Hepatocyte (in vitro differentiated cells): ENCODE measurements around the gene RAET1L. TPM values are rescaled to one million over a fixed set of nuclear protein-coding genes. Genes with fewer than 3 reads are reported as not detected.
"Not testable (repeated sequence)": the region's sequence is repeated elsewhere in the genome, so short reads cannot be mapped to it uniquely, and the experiment has no call there.

ENCODE experiments used
- DNase-seq: peaks from one replicate; pipeline ENCODE4 v3.0.0-alpha.2; 2016; ENCODE audit warnings: low spot score
- H2AFZ ChIP-seq: fragments of 200-600 bp; sonication (generic); 2 replicates; pipeline ENCODE4 v1.6.0; 2016; ENCODE audit warnings: antibody characterized with exemption, mild to moderate bottlenecking
- H3K27ac ChIP-seq: fragments of 200-600 bp; sonication (generic); 2 replicates; pipeline ENCODE4 v1.5.1; 2016; ENCODE audit warnings: mild to moderate bottlenecking
- H3K27me3 ChIP-seq: fragments of 200-600 bp; sonication (generic); 2 replicates; pipeline ENCODE4 v1.6.1; 2016
- H3K36me3 ChIP-seq: fragments of 200-600 bp; sonication (generic); replicated peaks from 2 replicates; pipeline ENCODE4 v1.5.1; 2016; ENCODE audit warnings: low read depth; ENCODE audit not compliant: insufficient read depth
- H3K4me1 ChIP-seq: fragments of 200-600 bp; sonication (generic); 2 replicates; pipeline ENCODE4 v1.5.1; 2016; ENCODE audit warnings: mild to moderate bottlenecking, moderate library complexity; ENCODE audit not compliant: insufficient read depth
- H3K4me2 ChIP-seq: fragments of 200-600 bp; sonication (generic); 2 replicates; pipeline ENCODE4 v1.6.0; 2016
- H3K4me3 ChIP-seq: fragments of 200-600 bp; sonication (generic); 2 replicates; pipeline ENCODE4 v1.5.1; 2016; ENCODE audit warnings: mild to moderate bottlenecking
- H3K79me2 ChIP-seq: fragments of 200-600 bp; sonication (generic); 2 replicates; pipeline ENCODE4 v1.6.0; 2017; ENCODE audit warnings: mild to moderate bottlenecking
- H3K9me2 ChIP-seq: fragments of 200-600 bp; sonication (generic); replicated peaks from 2 replicates; pipeline ENCODE4 v1.6.0; 2017; ENCODE audit warnings: mild to moderate bottlenecking; ENCODE audit not compliant: insufficient read depth
- H3K9me3 ChIP-seq: fragments of 200-600 bp; sonication (generic); 2 replicates; pipeline ENCODE4 v1.5.1; 2016; ENCODE audit warnings: low read depth, mild to moderate bottlenecking
- H4K20me1 ChIP-seq: fragments of 200-600 bp; sonication (generic); 2 replicates; pipeline ENCODE4 v1.6.0; 2016; ENCODE audit warnings: mild to moderate bottlenecking; ENCODE audit not compliant: insufficient read depth, poor library complexity, severe bottlenecking
- EZH2 ChIP-seq: fragments of 200-600 bp; sonication (generic); IDR thresholded peaks from 2 replicates; pipeline ENCODE4 v1.6.1; 2016; ENCODE audit warnings: antibody characterized with exemption, mild to moderate bottlenecking, borderline replicate concordance
- EZH2phosphoT487 ChIP-seq: fragments of 200-600 bp; sonication (generic); IDR thresholded peaks from one replicate; pipeline ENCODE4 v1.6.1; 2018; ENCODE audit warnings: antibody characterized with exemption, mild to moderate bottlenecking, low read depth, moderate library complexity; ENCODE audit not compliant: unreplicated experiment, severe bottlenecking
- WGBS: methylation state at CpG from one replicate; pipeline ENCODE4 v1.1.6; 2016; ENCODE audit warnings: low lambda C conversion rate; ENCODE audit errors: missing lambda C conversion rate; 5-methylcytosine and 5-hydroxymethylcytosine counted together
- polyA plus RNA-seq: library from polyadenylated mRNA; unstranded; fragments of >200 nt; fragmentation: Nextera tagmentation; extraction: Ambion mirVana; gene quantifications from 2 replicates; pipeline ENCODE4 v1.2.1, GENCODE V29; 2016
- total RNA-seq: library from RNA; depleted of rRNA; stranded (reverse); fragments of >200 nt; gene quantifications from 2 replicates; pipeline ENCODE4 v1.2.3, GENCODE V29; 2014
- TF ChIP-seq, protein P1 (sequence below): fragments of 200-600 bp; sonication (generic); IDR thresholded peaks from 2 replicates; pipeline ENCODE4 v1.5.1; 2016; ENCODE audit warnings: antibody characterized with exemption, mild to moderate bottlenecking; ENCODE audit not compliant: poor library complexity

Gene RAET1L
- total and polyA plus RNA-seq, 2 experiments from 2014 or later: not detected

- no peak overlapping the region for H3K4me2 ChIP-seq
- peaks cover 10% of the 10 kb centered on the region for H3K4me1 ChIP-seq
- no peak overlapping the region for H2AFZ ChIP-seq
- H3K27ac ChIP-seq: no peak overlapping the region
- peaks cover 58% of the 10 kb centered on the region for H3K27me3 ChIP-seq
- no peak overlapping the region for H3K4me3 ChIP-seq
- no peaks in the 10 kb centered on the region for H3K36me3 ChIP-seq
- TF ChIP-seq EZH2 (no peak), EZH2phosphoT487 (no peak)
- TF ChIP-seq, protein P1, sequence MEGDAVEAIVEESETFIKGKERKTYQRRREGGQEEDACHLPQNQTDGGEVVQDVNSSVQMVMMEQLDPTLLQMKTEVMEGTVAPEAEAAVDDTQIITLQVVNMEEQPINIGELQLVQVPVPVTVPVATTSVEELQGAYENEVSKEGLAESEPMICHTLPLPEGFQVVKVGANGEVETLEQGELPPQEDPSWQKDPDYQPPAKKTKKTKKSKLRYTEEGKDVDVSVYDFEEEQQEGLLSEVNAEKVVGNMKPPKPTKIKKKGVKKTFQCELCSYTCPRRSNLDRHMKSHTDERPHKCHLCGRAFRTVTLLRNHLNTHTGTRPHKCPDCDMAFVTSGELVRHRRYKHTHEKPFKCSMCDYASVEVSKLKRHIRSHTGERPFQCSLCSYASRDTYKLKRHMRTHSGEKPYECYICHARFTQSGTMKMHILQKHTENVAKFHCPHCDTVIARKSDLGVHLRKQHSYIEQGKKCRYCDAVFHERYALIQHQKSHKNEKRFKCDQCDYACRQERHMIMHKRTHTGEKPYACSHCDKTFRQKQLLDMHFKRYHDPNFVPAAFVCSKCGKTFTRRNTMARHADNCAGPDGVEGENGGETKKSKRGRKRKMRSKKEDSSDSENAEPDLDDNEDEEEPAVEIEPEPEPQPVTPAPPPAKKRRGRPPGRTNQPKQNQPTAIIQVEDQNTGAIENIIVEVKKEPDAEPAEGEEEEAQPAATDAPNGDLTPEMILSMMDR: no peak
- H3K9me2 ChIP-seq: no peaks in the 10 kb centered on the region
- H3K79me2 ChIP-seq: no peaks in the 10 kb centered on the region
- H3K9me3 ChIP-seq: no peaks in the 10 kb centered on the region
- H4K20me1 ChIP-seq: no peaks in the 10 kb centered on the region
- DNase-seq: no peak
- WGBS: 71% methylated on average over 6 of the region's 6 CpGs
Measured at GRCh38 chr6:149995235-149995750, 30.0 kb downstream of the RAET1L start.

GRCh38 chr6:149991838-149992237 is 33.5 kb downstream of the RAET1L start:
- H3K79me2 ChIP-seq: no peaks in the 10 kb centered on the region
- TF ChIP-seq EZH2phosphoT487 (no peak), EZH2 (no peak)
- TF ChIP-seq, protein P1: no peak
- WGBS: 52% methylated on average over 4 of the region's 4 CpGs
- H2AFZ ChIP-seq: no peak overlapping the region
- no peak overlapping the region for H3K4me2 ChIP-seq
- no peaks in the 10 kb centered on the region for H4K20me1 ChIP-seq
- no peak for DNase-seq
- H3K4me3 ChIP-seq: no peak overlapping the region
- H3K36me3 ChIP-seq: no peaks in the 10 kb centered on the region
- no peaks in the 10 kb centered on the region for H3K9me2 ChIP-seq
- peaks cover 12% of the 10 kb centered on the region for H3K4me1 ChIP-seq
- no peaks in the 10 kb centered on the region for H3K9me3 ChIP-seq
- no peak overlapping the region for H3K27ac ChIP-seq
- peaks cover 83% of the 10 kb centered on the region for H3K27me3 ChIP-seq

GRCh38 chr6:149991472-149991795 is 33.9 kb downstream of the RAET1L start:
- not testable (repeated sequence) for H3K36me3 ChIP-seq, H2AFZ ChIP-seq, DNase-seq, H3K4me3 ChIP-seq, H4K20me1 ChIP-seq, H3K9me3 ChIP-seq, H3K27ac ChIP-seq, H3K79me2 ChIP-seq, H3K9me2 ChIP-seq
- peaks cover 87% of the 10 kb centered on the region for H3K27me3 ChIP-seq
- H3K4me1 ChIP-seq: peaks cover 12% of the 10 kb centered on the region
- WGBS: 1% methylated on average over 7 of the region's 7 CpGs
- H3K4me2 ChIP-seq: peak overlapping the region; percentile 90

GRCh38 chr6:149990661-149991471 is 34.5 kb downstream of the RAET1L start:
- no peak overlapping the region for H3K27ac ChIP-seq
- TF ChIP-seq, protein P1: no peak
- TF ChIP-seq EZH2 (peak; percentile 65), EZH2phosphoT487 (no peak)
- H3K4me1 ChIP-seq: peaks cover 12% of the 10 kb centered on the region
- no peaks in the 10 kb centered on the region for H3K36me3 ChIP-seq
- peaks cover 93% of the 10 kb centered on the region for H3K27me3 ChIP-seq
- no peaks in the 10 kb centered on the region for H3K79me2 ChIP-seq
- no peaks in the 10 kb centered on the region for H3K9me3 ChIP-seq
- H3K4me2 ChIP-seq: peak overlapping the region; percentile 90
- no peaks in the 10 kb centered on the region for H3K9me2 ChIP-seq
- 2% methylated on average over 49 of the region's 49 CpGs for WGBS
- H4K20me1 ChIP-seq: no peaks in the 10 kb centered on the region
- DNase-seq: peak; percentile 23
- H2AFZ ChIP-seq: peak overlapping the region; percentile 49
- H3K4me3 ChIP-seq: peak overlapping the region; percentile 26
